HUES6 (cell line): ENCODE measurements around the gene GLB1L3.
"Not testable (repeated sequence)": the region's sequence is repeated elsewhere in the genome, so short reads cannot be mapped to it uniquely, and the experiment has no call there.

Experiments
- H3K27ac ChIP-seq: 2 replicates; pipeline ENCODE4 v1.7.0; 2013; ENCODE audit warnings: low read depth, mild to moderate bottlenecking, low read length, inconsistent platforms
- H3K27me3 ChIP-seq: 2 replicates; pipeline ENCODE4 v1.6.1; 2013; ENCODE audit warnings: low read length; ENCODE audit not compliant: control insufficient read depth, insufficient read depth
- H3K36me3 ChIP-seq: 2 replicates; pipeline ENCODE4 v1.6.1; 2013; ENCODE audit warnings: low read length; ENCODE audit not compliant: control insufficient read depth, insufficient read depth
- H3K4me1 ChIP-seq: 2 replicates; pipeline ENCODE4 v1.6.1; 2013; ENCODE audit warnings: low read length; ENCODE audit not compliant: control insufficient read depth, insufficient read depth
- H3K4me3 ChIP-seq: 2 replicates; pipeline ENCODE4 v1.5.1; 2013; ENCODE audit warnings: low read depth, low read length
- H3K9ac ChIP-seq: one replicate; pipeline ENCODE4 v1.6.1; 2013; ENCODE audit warnings: mild to moderate bottlenecking, low read length
- H3K9me3 ChIP-seq: 2 replicates; pipeline ENCODE4 v1.6.1; 2013; ENCODE audit warnings: low read depth, low read length; ENCODE audit not compliant: control insufficient read depth, insufficient read depth

GLB1L3 gene

GRCh38 chr11:134334796-134335571 is 58.8 kb downstream of the GLB1L3 start:
- Histone ChIP-seq H3K27ac (no peak overlapping the region), H3K9ac (no peak overlapping the region), H3K4me3 (no peak overlapping the region), H3K27me3 (peaks cover 55% of the 10 kb centered on the region), H3K36me3 (no peaks in the 10 kb centered on the region), H3K9me3 (no peaks in the 10 kb centered on the region), H3K4me1 (peaks cover 12% of the 10 kb centered on the region)

- no peak overlapping the region for H3K27ac ChIP-seq
- no peak overlapping the region for H3K4me3 ChIP-seq
- H3K4me1 ChIP-seq = 0 out of 2 replicates have a peak, but pooled peaks cover 5% of the 10 kb centered on the region
- no peak overlapping the region for H3K9ac ChIP-seq
- peaks cover 38% of the 10 kb centered on the region for H3K27me3 ChIP-seq
- no peaks in the 10 kb centered on the region for H3K36me3 ChIP-seq
- no peaks in the 10 kb centered on the region for H3K9me3 ChIP-seq
These were observed 60.9 kb downstream of the GLB1L3 start for GRCh38 chr11:134337051-134337450.

- no peak overlapping the region for H3K4me3 ChIP-seq
- peaks cover 34% of the 10 kb centered on the region for H3K27me3 ChIP-seq
- H3K4me1 ChIP-seq = no peaks in the 10 kb centered on the region
- H3K9ac ChIP-seq = no peak overlapping the region
- no peaks in the 10 kb centered on the region for H3K36me3 ChIP-seq
- no peaks in the 10 kb centered on the region for H3K9me3 ChIP-seq
- no peak overlapping the region for H3K27ac ChIP-seq
These were observed 61.9 kb downstream of the GLB1L3 start for GRCh38 chr11:134338068-134338467.

- H3K4me3 ChIP-seq = no peak overlapping the region
- no peaks in the 10 kb centered on the region for H3K4me1 ChIP-seq
- no peak overlapping the region for H3K9ac ChIP-seq
- peaks cover 28% of the 10 kb centered on the region for H3K27me3 ChIP-seq
- H3K27ac ChIP-seq = no peak overlapping the region
- no peaks in the 10 kb centered on the region for H3K36me3 ChIP-seq
- no peaks in the 10 kb centered on the region for H3K9me3 ChIP-seq
These were observed 62.5 kb downstream of the GLB1L3 start for GRCh38 chr11:134338654-134339053.

GRCh38 chr11:134339756-134340155 is 63.6 kb downstream of the GLB1L3 start:
- no peak overlapping the region for H3K27ac ChIP-seq
- H3K9me3 ChIP-seq = no peaks in the 10 kb centered on the region
- no peak overlapping the region for H3K9ac ChIP-seq
- no peaks in the 10 kb centered on the region for H3K4me1 ChIP-seq
- peaks cover 17% of the 10 kb centered on the region for H3K27me3 ChIP-seq
- no peak overlapping the region for H3K4me3 ChIP-seq
- no peaks in the 10 kb centered on the region for H3K36me3 ChIP-seq

GRCh38 chr11:134340354-134340964 is 64.3 kb downstream of the GLB1L3 start:
- no peak overlapping the region for H3K9ac ChIP-seq
- no peaks in the 10 kb centered on the region for H3K4me1 ChIP-seq
- H3K27me3 ChIP-seq = peaks cover 10% of the 10 kb centered on the region; the same call in 1 of the 2 replicates
- no peaks in the 10 kb centered on the region for H3K36me3 ChIP-seq
- H3K9me3 ChIP-seq = no peaks in the 10 kb centered on the region
- no peak overlapping the region for H3K27ac ChIP-seq
- H3K4me3 ChIP-seq = no peak overlapping the region

GRCh38 chr11:134341805-134342571 is 65.8 kb downstream of the GLB1L3 start:
- H3K4me1 ChIP-seq = no peaks in the 10 kb centered on the region; the same call in 1 of the 2 replicates
- H3K4me3 ChIP-seq = no peak overlapping the region
- no peak overlapping the region for H3K9ac ChIP-seq
- peaks cover 6% of the 10 kb centered on the region; the same call in 1 of the 2 replicates for H3K27me3 ChIP-seq
- H3K9me3 ChIP-seq = no peaks in the 10 kb centered on the region
- H3K27ac ChIP-seq = no peak overlapping the region
- no peaks in the 10 kb centered on the region for H3K36me3 ChIP-seq

- Histone ChIP-seq H3K4me3 (no peak overlapping the region), H3K4me1 (no peaks in the 10 kb centered on the region; the same call in 1 of the 2 replicates), H3K27me3 (peaks cover 6% of the 10 kb centered on the region; the same call in 1 of the 2 replicates)
These were observed 66.6 kb downstream of the GLB1L3 start for GRCh38 chr11:134342572-134343340.

GRCh38 chr11:134343646-134344045 is 67.5 kb downstream of the GLB1L3 start:
- H3K36me3 ChIP-seq = no peaks in the 10 kb centered on the region
- H3K9me3 ChIP-seq = no peaks in the 10 kb centered on the region
- peaks cover 6% of the 10 kb centered on the region; the same call in 1 of the 2 replicates for H3K27me3 ChIP-seq
- H3K4me1 ChIP-seq = peaks cover 2% of the 10 kb centered on the region; the same call in 1 of the 2 replicates
- no peak overlapping the region for H3K4me3 ChIP-seq
- H3K27ac ChIP-seq = no peak overlapping the region
- no peak overlapping the region for H3K9ac ChIP-seq

More at GRCh38 chr11:134342572-134343340, 66.6 kb downstream of the GLB1L3 start:
- no peaks in the 10 kb centered on the region for H3K9me3 ChIP-seq
- no peak overlapping the region for H3K27ac ChIP-seq
- H3K36me3 ChIP-seq = no peaks in the 10 kb centered on the region
- no peak overlapping the region for H3K9ac ChIP-seq

GRCh38 chr11:134344497-134345236 is 68.5 kb downstream of the GLB1L3 start:
- not testable (repeated sequence) for H3K9ac ChIP-seq, H3K4me3 ChIP-seq, H3K36me3 ChIP-seq, H3K9me3 ChIP-seq, H3K27me3 ChIP-seq, H3K27ac ChIP-seq
- H3K4me1 ChIP-seq = peaks cover 12% of the 10 kb centered on the region
